Heart left ventricle (tissue), 13 donors: ENCODE data around the gene FARP1.

ENCODE experiments used
- CTCF ChIP-seq, 12 donors: fragments of 200-600 bp; sonication (generic) in 4 of 12; IDR thresholded peaks; one replicate each; pipeline versions ENCODE4 v1.5.0 to v1.8.0; 2018 to 2022; ENCODE audit warnings: antibody characterized with exemption in 12 of 12, mild to moderate bottlenecking in 5 of 12
- POLR2A ChIP-seq, 2 donors: fragments of 450-650 bp; IDR thresholded peaks; one replicate each; pipeline ENCODE4 v1.6.1; 2017; ENCODE audit warnings: antibody characterized with exemption in 2 of 2, mild to moderate bottlenecking in 2 of 2, moderate library complexity in 2 of 2
- donor health status: ischemic (EF 13 %, LVEDD 7.1; RV severe dilation, severe dysfunction).
- donor health status: DM: no; HTN: yes; CAD: no.
- donor health status: DM: no; HTN: no; CAD: no.
- donor health status: ischemic (EF 25% LVEDD 6.9; RV normal size, moderate dysfunction).
- donor health status: ischemic (EF 25% LVEDD 5.7; RV mildly dilated, moderate dysfunction).
- donor health status: ischemic (EF 35%, LVEDD 5.7; RV mildly dilated, moderate dysfunction).
- donor health status: nonischemic (EF 11% LVEDD 7.7; RV severe dilation, severe dysfunction).
- donor health status: DM: yes; HTN: yes; CAD: no.
- donor health status: PGD.
- donor health status: ischemic (EF 29% LVEDD 5.4; RV normal size, mild dysfunction).
- donor health status: nonischemic (EF 23%, LVEDD 6.1; RV moderate dilation, normal function).

DNA sequence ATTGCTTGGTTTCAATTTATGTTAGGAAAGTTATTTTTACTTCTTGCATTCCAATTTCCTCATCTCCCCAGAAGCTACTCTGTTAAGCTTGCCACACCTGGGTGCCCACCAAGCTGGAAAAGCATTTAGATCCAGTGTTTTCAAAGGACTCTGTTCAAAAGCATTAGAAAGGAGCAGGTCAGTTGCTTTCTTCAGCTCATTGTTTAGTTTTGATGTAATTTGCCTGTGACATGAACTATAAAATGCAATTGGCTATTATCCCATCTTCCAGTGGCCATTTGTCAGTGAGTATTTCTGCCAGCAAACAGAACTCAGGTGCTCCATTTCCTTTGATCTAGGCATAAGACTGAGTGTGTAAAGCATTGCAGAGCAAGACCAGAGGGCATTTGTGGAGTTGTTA, 80.8 kb downstream of the FARP1 start:
- no peak for TF ChIP-seq CTCF (IDR thresholded peaks at IDR 0.05)
- TF ChIP-seq POLR2A (IDR thresholded peaks at IDR 0.05), result no peak
